HepG2 (cell line): ENCODE measurements around the gene NR1H3. TPM values are rescaled to one million over a fixed set of nuclear protein-coding genes. Genes with fewer than 3 reads are reported as not detected.

ENCODE experiments used
- ATF3 ChIP-seq: sonication (generic); formaldehyde crosslinking; IDR thresholded peaks from 2 replicates; pipeline ENCODE4 v1.4.0; 2020; ENCODE audit warnings: missing genetic modification reagents
- DRAP1 ChIP-seq: IDR thresholded peaks from 2 replicates; pipeline ENCODE4 v1.6.1; 2016; ENCODE audit warnings: missing genetic modification reagents, missing compliant biosample characterization
- ERF ChIP-seq: IDR thresholded peaks from 2 replicates; pipeline ENCODE4 v1.6.1; 2018; ENCODE audit warnings: missing biosample characterization, missing genetic modification reagents
- HBP1 ChIP-seq: IDR thresholded peaks from 2 replicates; pipeline ENCODE4 v1.6.1; 2016; ENCODE audit warnings: low read depth, control low read depth
- KDM5A ChIP-seq: fragments of 200-600 bp; sonication (generic); IDR thresholded peaks from 2 replicates; pipeline ENCODE4 v1.7.0; 2018; ENCODE audit warnings: antibody characterized with exemption, mild to moderate bottlenecking, low read length, borderline replicate concordance
- MAF1 ChIP-seq: sonication (generic); formaldehyde crosslinking; IDR thresholded peaks from 2 replicates; pipeline ENCODE4 v1.5.0; 2020; ENCODE audit warnings: missing genetic modification reagents, borderline replicate concordance
- NKX3-1 ChIP-seq: sonication (generic); formaldehyde crosslinking; IDR thresholded peaks from 2 replicates; pipeline ENCODE4 v1.5.0; 2020; ENCODE audit warnings: missing genetic modification reagents
- POLR2G ChIP-seq: fragments of 200-400 bp; formaldehyde crosslinking; IDR thresholded peaks from 2 replicates; pipeline ENCODE4 v1.6.1; 2018; ENCODE audit warnings: mild to moderate bottlenecking, low read depth, low read length, moderate library complexity
- PRDM4 ChIP-seq: sonication (generic); formaldehyde crosslinking; IDR thresholded peaks from 2 replicates; pipeline ENCODE4 v1.9.0; 2021; ENCODE audit warnings: missing genetic modification reagents, borderline replicate concordance
- REL ChIP-seq: sonication (generic); formaldehyde crosslinking; conservative IDR thresholded peaks from 2 replicates; pipeline ENCODE4 v1.8.0; 2022; ENCODE audit warnings: mild to moderate bottlenecking, missing genetic modification reagents, moderate library complexity
- SOX13 ChIP-seq, 3 experiments: fragments of 450-650 bp in 1 of 3; sonication (generic) in 1 of 3; formaldehyde crosslinking in 1 of 3; IDR thresholded peaks in 2 of 3; conservative IDR thresholded peaks in 1 of 3; 2 replicates each; pipeline versions ENCODE4 v1.5.0 to v1.6.1; 2016 to 2020; ENCODE audit warnings: antibody characterized with exemption in 1 of 3, mild to moderate bottlenecking in 1 of 3, missing compliant biosample characterization in 1 of 3, missing genetic modification reagents in 1 of 3, moderate library complexity in 1 of 3
- TMF1 ChIP-seq: sonication (generic); formaldehyde crosslinking; IDR thresholded peaks from 2 replicates; pipeline ENCODE4 v1.8.1; 2022; ENCODE audit warnings: low read depth, missing genetic modification reagents
- ZBTB4 ChIP-seq: sonication (generic); formaldehyde crosslinking; IDR thresholded peaks from 2 replicates; pipeline ENCODE4 v1.4.0; 2020; ENCODE audit warnings: missing genetic modification reagents, mild to moderate bottlenecking, borderline replicate concordance
- ZFP36L2 ChIP-seq: sonication (generic); formaldehyde crosslinking; IDR thresholded peaks from 2 replicates; pipeline ENCODE4 v1.4.0; 2020; ENCODE audit warnings: missing genetic modification reagents
- ZNF18 ChIP-seq: sonication (generic); formaldehyde crosslinking; IDR thresholded peaks from 2 replicates; pipeline ENCODE4 v1.8.0; 2022; ENCODE audit warnings: mild to moderate bottlenecking, missing genetic modification reagents; ENCODE audit not compliant: insufficient replicate concordance
- ZNF460 ChIP-seq: sonication (generic); formaldehyde crosslinking; IDR thresholded peaks from 2 replicates; pipeline ENCODE4 v1.5.1; 2020; ENCODE audit warnings: missing genetic modification reagents, mild to moderate bottlenecking, borderline replicate concordance
- ZNF7 ChIP-seq: IDR thresholded peaks from 2 replicates; pipeline ENCODE4 v1.6.1; 2016; ENCODE audit warnings: missing biosample characterization, missing genetic modification reagents
- ZNF879 ChIP-seq: sonication (generic); formaldehyde crosslinking; IDR thresholded peaks from 2 replicates; pipeline ENCODE4 v1.8.1; 2023; ENCODE audit warnings: missing genetic modification reagents
- polyA plus RNA-seq, 8 experiments: library from polyadenylated mRNA; depleted of rRNA in 3 of 8; stranded (reverse) in 7 of 8; unstranded in 1 of 8; fragments of >200 nt; fragmentation: Illumina TruSeq in 4 of 8; extraction: Trizol in 4 of 8; gene quantifications; 2 replicates each; pipeline versions ENCODE4 v1.2.1 to v1.2.3, GENCODE V29; 2011 to 2016; ENCODE audit warnings: low read depth in 4 of 8, missing spikeins in 1 of 8, mixed read lengths in 1 of 8; ENCODE audit not compliant: insufficient read depth in 1 of 8
- total RNA-seq, 5 experiments: library from RNA; depleted of rRNA; stranded (reverse); fragments of >200 nt; fragmentation: Illumina TruSeq; extraction: Trizol; gene quantifications; 2 replicates each; pipeline ENCODE4 v1.2.3, GENCODE V29; 2016; ENCODE audit warnings: low read depth in 1 of 5

The NR1H3 gene
- total and polyA plus RNA-seq, 2 of the 13 experiments (the other 11 are each of a cell fraction or from before 2014, with no cell fraction given), result 41.8 to 102 TPM

- TF ChIP-seq ZBTB4 (CRISPR knock-in tag) (no peak), NKX3-1 (CRISPR knock-in tag) (no peak), ZNF879 (CRISPR knock-in tag) (no peak), SOX13 (IDR thresholded peaks at IDR 0.05) (no peak), SOX13 (CRISPR knock-in tag; conservative IDR thresholded peaks at IDR 0.05 in 1 of 2, IDR thresholded peaks at IDR 0.05 in 1 of 2) (0 out of 4 replicates have a peak, but pooled peaks of 1 of the 2 experiments have one; percentile 6), ZFP36L2 (no peak), PRDM4 (CRISPR knock-in tag) (no peak), TMF1 (CRISPR knock-in tag) (no peak), ZNF18 (CRISPR knock-in tag) (peak; percentile 1), ZNF460 (CRISPR knock-in tag) (no peak), ZNF7 (no peak), KDM5A (peak; percentile 13; the same call in 1 of the 2 replicates), ERF (CRISPR knock-in tag) (no peak), POLR2G (no peak), MAF1 (no peak), HBP1 (CRISPR knock-in tag) (0 out of 2 replicates have a peak, but pooled peaks have one; percentile 1), ATF3 (CRISPR knock-in tag) (no peak), REL (no peak), DRAP1 (CRISPR knock-in tag) (no peak)
Measured at GRCh38 chr11:47249378-47249715, 8.4 kb upstream of the NR1H3 start (continued).
